ENCODE data around the gene PDE11A. TPM values are rescaled to one million over a fixed set of nuclear protein-coding genes. Genes with fewer than 3 reads are reported as not detected.
A peak's percentile ranks its signal among the peaks of the same experiment; 100 is the strongest.

PDE11A gene
- polyA plus RNA-seq, 1 donor, result 1.5 TPM

GRCh38 chr2:177635696-177636095 is 436.9 kb downstream of the PDE11A start:
- DNase-seq, result no peak
- no peak overlapping the region for H3K4me3 ChIP-seq (ENCODE audit: low read length)
- WGBS (ENCODE audit: insufficient coverage, low lambda C conversion rate), result 0% methylated on average over 1 of the region's 1 CpG

GRCh38 chr2:177633910-177634294 is 438.7 kb downstream of the PDE11A start:
- Histone ChIP-seq H3K4me3 (ENCODE audit: low read length) (no peak overlapping the region), H3K9me3 (ENCODE audit: control insufficient read depth, low read depth, low read length) (no peaks in the 10 kb centered on the region), H3K27me3 (ENCODE audit: control insufficient read depth, insufficient read depth, low read length) (no peaks in the 10 kb centered on the region), H3K4me1 (ENCODE audit: control insufficient read depth, insufficient read depth, low read length) (no peaks in the 10 kb centered on the region), H3K36me3 (ENCODE audit: control insufficient read depth, insufficient read depth, low read length) (no peaks in the 10 kb centered on the region), H3K27ac (ENCODE audit: low read length) (no peak overlapping the region)
- no peak for DNase-seq
- 90% methylated on average over 1 of the region's 1 CpG for WGBS (ENCODE audit: insufficient coverage, low lambda C conversion rate)

More at GRCh38 chr2:177635696-177636095, 436.9 kb downstream of the PDE11A start:
- H3K27me3 ChIP-seq (ENCODE audit: control insufficient read depth, insufficient read depth, low read length), result no peaks in the 10 kb centered on the region
- no peaks in the 10 kb centered on the region for H3K36me3 ChIP-seq (ENCODE audit: control insufficient read depth, insufficient read depth, low read length)
- H3K9me3 ChIP-seq (ENCODE audit: control insufficient read depth, low read depth, low read length), result no peaks in the 10 kb centered on the region
- H3K4me1 ChIP-seq (ENCODE audit: control insufficient read depth, insufficient read depth, low read length), result no peaks in the 10 kb centered on the region
- no peak overlapping the region for H3K27ac ChIP-seq (ENCODE audit: low read length)

- WGBS (ENCODE audit: insufficient coverage, low lambda C conversion rate), result no CpG with 5 or more reads among the region's 3 CpGs
- no peaks in the 10 kb centered on the region for H3K36me3 ChIP-seq (ENCODE audit: control insufficient read depth, insufficient read depth, low read length)
Observed at GRCh38 chr2:177633111-177633510, 439.5 kb downstream of the PDE11A start.

GRCh38 chr2:177631680-177632079 is 440.9 kb downstream of the PDE11A start:
- WGBS (ENCODE audit: insufficient coverage, low lambda C conversion rate), result no CpG with 5 or more reads among the region's 1 CpG
- no peak overlapping the region for H3K27ac ChIP-seq (ENCODE audit: low read length)

More at GRCh38 chr2:177633111-177633510, 439.5 kb downstream of the PDE11A start:
- no peaks in the 10 kb centered on the region for H3K9me3 ChIP-seq (ENCODE audit: control insufficient read depth, low read depth, low read length)
- no peak overlapping the region for H3K27ac ChIP-seq (ENCODE audit: low read length)
- no peaks in the 10 kb centered on the region for H3K4me1 ChIP-seq (ENCODE audit: control insufficient read depth, insufficient read depth, low read length)
- no peak for DNase-seq
- no peak overlapping the region for H3K4me3 ChIP-seq (ENCODE audit: low read length)
- H3K27me3 ChIP-seq (ENCODE audit: control insufficient read depth, insufficient read depth, low read length), result no peaks in the 10 kb centered on the region

GRCh38 chr2:177629357-177630024 is 443.1 kb downstream of the PDE11A start:
- no peaks in the 10 kb centered on the region for H3K36me3 ChIP-seq (ENCODE audit: control insufficient read depth, insufficient read depth, low read length)
- no CpG with 5 or more reads among the region's 4 CpGs for WGBS (ENCODE audit: insufficient coverage, low lambda C conversion rate)
- no peak for DNase-seq

More at GRCh38 chr2:177631680-177632079, 440.9 kb downstream of the PDE11A start:
- Histone ChIP-seq H3K36me3 (ENCODE audit: control insufficient read depth, insufficient read depth, low read length) (no peaks in the 10 kb centered on the region), H3K4me3 (ENCODE audit: low read length) (no peak overlapping the region), H3K9me3 (ENCODE audit: control insufficient read depth, low read depth, low read length) (no peaks in the 10 kb centered on the region), H3K27me3 (ENCODE audit: control insufficient read depth, insufficient read depth, low read length) (no peaks in the 10 kb centered on the region), H3K4me1 (ENCODE audit: control insufficient read depth, insufficient read depth, low read length) (no peaks in the 10 kb centered on the region)
- DNase-seq, result no peak

GRCh38 chr2:177628831-177629230 is 443.7 kb downstream of the PDE11A start:
- no peaks in the 10 kb centered on the region for H3K9me3 ChIP-seq (ENCODE audit: control insufficient read depth, low read depth, low read length)
- no peaks in the 10 kb centered on the region for H3K36me3 ChIP-seq (ENCODE audit: control insufficient read depth, insufficient read depth, low read length)
- no peaks in the 10 kb centered on the region for H3K27me3 ChIP-seq (ENCODE audit: control insufficient read depth, insufficient read depth, low read length)
- no CpG with 5 or more reads among the region's 5 CpGs for WGBS (ENCODE audit: insufficient coverage, low lambda C conversion rate)
- H3K4me1 ChIP-seq (ENCODE audit: control insufficient read depth, insufficient read depth, low read length), result no peaks in the 10 kb centered on the region
- H3K4me3 ChIP-seq (ENCODE audit: low read length), result no peak overlapping the region
- no peak overlapping the region for H3K27ac ChIP-seq (ENCODE audit: low read length)
- DNase-seq, result no peak

More at GRCh38 chr2:177629357-177630024, 443.1 kb downstream of the PDE11A start:
- H3K27me3 ChIP-seq (ENCODE audit: control insufficient read depth, insufficient read depth, low read length), result no peaks in the 10 kb centered on the region
- no peaks in the 10 kb centered on the region for H3K4me1 ChIP-seq (ENCODE audit: control insufficient read depth, insufficient read depth, low read length)
- no peak overlapping the region for H3K27ac ChIP-seq (ENCODE audit: low read length)
- H3K9me3 ChIP-seq (ENCODE audit: control insufficient read depth, low read depth, low read length), result no peaks in the 10 kb centered on the region
- H3K4me3 ChIP-seq (ENCODE audit: low read length), result no peak overlapping the region

- Histone ChIP-seq H3K27ac (ENCODE audit: low read length) (no peak overlapping the region), H3K4me1 (ENCODE audit: control insufficient read depth, insufficient read depth, low read length) (no peaks in the 10 kb centered on the region), H3K36me3 (ENCODE audit: control insufficient read depth, insufficient read depth, low read length) (no peaks in the 10 kb centered on the region), H3K27me3 (ENCODE audit: control insufficient read depth, insufficient read depth, low read length) (no peaks in the 10 kb centered on the region), H3K4me3 (ENCODE audit: low read length) (no peak overlapping the region), H3K9me3 (ENCODE audit: control insufficient read depth, low read depth, low read length) (no peaks in the 10 kb centered on the region)
- no peak for DNase-seq
- no CpG with 5 or more reads among the region's 10 CpGs for WGBS (ENCODE audit: insufficient coverage, low lambda C conversion rate)
Observed at GRCh38 chr2:177625744-177626650, 446.6 kb downstream of the PDE11A start.

GRCh38 chr2:177622521-177622920 is 450.1 kb downstream of the PDE11A start:
- Histone ChIP-seq H3K9me3 (ENCODE audit: control insufficient read depth, low read depth, low read length) (peaks cover 4% of the 10 kb centered on the region), H3K27me3 (ENCODE audit: control insufficient read depth, insufficient read depth, low read length) (no peaks in the 10 kb centered on the region), H3K4me1 (ENCODE audit: control insufficient read depth, insufficient read depth, low read length) (peaks cover 4% of the 10 kb centered on the region), H3K36me3 (ENCODE audit: control insufficient read depth, insufficient read depth, low read length) (no peaks in the 10 kb centered on the region), H3K4me3 (ENCODE audit: low read length) (no peak overlapping the region), H3K27ac (ENCODE audit: low read length) (no peak overlapping the region)
- no peak for DNase-seq
- WGBS (ENCODE audit: insufficient coverage, low lambda C conversion rate), result no CpG with 5 or more reads among the region's 4 CpGs

GRCh38 chr2:177619986-177620385 is 452.6 kb downstream of the PDE11A start:
- peaks cover 7% of the 10 kb centered on the region for H3K9me3 ChIP-seq (ENCODE audit: control insufficient read depth, low read depth, low read length)
- DNase-seq, result no peak
- peaks cover 4% of the 10 kb centered on the region for H3K4me1 ChIP-seq (ENCODE audit: control insufficient read depth, insufficient read depth, low read length)
- H3K4me3 ChIP-seq (ENCODE audit: low read length), result no peak overlapping the region
- no CpG with 5 or more reads among the region's 2 CpGs for WGBS (ENCODE audit: insufficient coverage, low lambda C conversion rate)
- H3K36me3 ChIP-seq (ENCODE audit: control insufficient read depth, insufficient read depth, low read length), result no peaks in the 10 kb centered on the region
- H3K27me3 ChIP-seq (ENCODE audit: control insufficient read depth, insufficient read depth, low read length), result no peaks in the 10 kb centered on the region
- no peak overlapping the region for H3K27ac ChIP-seq (ENCODE audit: low read length)

- H3K9me3 ChIP-seq (ENCODE audit: control insufficient read depth, low read depth, low read length), result peaks cover 7% of the 10 kb centered on the region
- DNase-seq, result no peak
- WGBS (ENCODE audit: insufficient coverage, low lambda C conversion rate), result no CpG with 5 or more reads among the region's 4 CpGs
- peak overlapping the region; percentile 71 for H3K4me3 ChIP-seq (ENCODE audit: low read length)
- H3K36me3 ChIP-seq (ENCODE audit: control insufficient read depth, insufficient read depth, low read length), result no peaks in the 10 kb centered on the region
- peaks cover 4% of the 10 kb centered on the region for H3K4me1 ChIP-seq (ENCODE audit: control insufficient read depth, insufficient read depth, low read length)
- H3K27me3 ChIP-seq (ENCODE audit: control insufficient read depth, insufficient read depth, low read length), result no peaks in the 10 kb centered on the region
- H3K27ac ChIP-seq (ENCODE audit: low read length), result no peak overlapping the region
Observed at GRCh38 chr2:177619461-177619860, 453.1 kb downstream of the PDE11A start.

Data from large intestine (tissue), 3 donors.